ENCODE results near the gene ZNF138. TPM values are rescaled to one million over a fixed set of nuclear protein-coding genes. Genes with fewer than 3 reads are reported as not detected.

Gene ZNF138
- polyA plus RNA-seq, 1 donor, result 11.7 TPM

DNA sequence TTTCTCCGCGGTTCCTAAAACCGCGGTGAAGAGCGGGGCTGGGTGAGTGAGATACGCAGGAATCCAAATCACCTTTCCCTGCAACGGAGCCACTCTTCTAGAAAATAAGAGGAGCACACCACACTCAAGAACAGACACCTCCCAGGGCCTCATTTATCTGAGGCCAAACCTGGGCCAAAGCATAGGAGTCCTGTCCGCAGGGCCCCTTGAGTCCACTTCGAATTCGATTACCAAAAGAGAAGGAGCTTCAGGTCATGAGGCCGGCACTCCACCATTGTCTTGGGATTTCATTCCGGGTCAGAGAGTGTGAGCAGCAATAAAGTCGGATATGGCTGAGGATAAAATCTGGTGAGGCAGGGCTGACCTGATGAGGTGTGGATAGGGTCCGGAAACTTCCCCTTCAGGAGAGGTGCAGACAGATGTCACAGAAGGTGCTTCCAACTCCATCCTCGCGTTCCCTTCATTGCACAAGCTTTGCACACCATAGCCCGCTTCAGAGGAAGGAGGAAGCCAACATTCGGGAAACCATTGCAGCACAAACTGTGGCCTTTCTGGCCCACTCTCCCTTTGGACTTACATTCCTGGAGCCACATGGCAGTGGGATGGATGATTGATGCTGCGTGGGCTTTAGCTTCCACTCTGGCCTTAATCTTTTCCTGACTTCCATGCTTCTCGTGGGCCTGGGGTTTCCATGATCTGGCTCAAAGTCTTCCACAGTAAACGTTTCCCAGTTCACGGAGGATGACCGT is 81.6 kb downstream of the ZNF138 start:
- no peak for DNase-seq

DNA sequence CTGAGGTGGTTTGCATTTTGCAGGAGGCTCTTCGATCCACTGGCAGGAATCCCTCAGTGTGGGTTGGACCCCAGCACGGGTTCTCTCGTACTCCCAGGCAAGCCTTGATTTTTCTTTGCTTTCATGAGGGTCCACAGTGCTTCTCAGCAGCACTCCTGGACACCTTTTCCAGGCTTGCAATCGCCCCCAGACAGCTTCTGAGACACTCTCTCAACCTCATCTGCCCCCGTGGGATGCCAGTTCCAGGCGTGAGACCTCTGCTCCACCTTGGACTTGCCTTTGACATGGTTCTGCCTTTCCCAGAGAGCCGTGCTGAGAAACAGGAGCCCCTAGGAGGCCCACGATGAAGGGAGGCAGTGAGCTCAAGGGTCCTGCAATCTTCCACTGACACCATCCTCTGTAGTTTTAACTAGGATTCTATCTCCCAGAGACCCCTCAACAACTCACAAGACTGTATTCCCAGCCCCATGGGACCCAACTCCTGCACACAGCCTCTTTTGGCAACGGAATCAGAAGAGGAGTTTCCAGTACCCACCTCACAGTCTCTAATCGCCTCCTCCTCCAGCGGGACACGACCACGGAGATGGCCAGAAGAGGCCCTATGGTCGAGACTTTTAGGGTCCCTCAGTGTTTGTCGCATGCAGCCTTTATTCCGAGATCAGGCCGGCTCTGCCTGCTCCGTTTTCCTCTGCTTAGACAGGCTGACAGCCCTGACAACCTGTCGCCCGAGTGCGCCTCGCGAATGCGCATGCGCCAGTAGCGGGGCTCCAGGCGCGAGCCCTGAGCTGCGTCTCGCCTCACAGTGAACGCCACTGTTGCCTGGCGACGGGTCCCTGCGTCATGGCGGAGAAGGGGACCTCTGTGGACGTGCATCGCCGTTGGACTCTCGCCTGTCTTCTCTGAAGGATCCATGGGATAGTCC is 82.8 kb downstream of the ZNF138 start:
- DNase-seq, result peak; percentile 32

DNA sequence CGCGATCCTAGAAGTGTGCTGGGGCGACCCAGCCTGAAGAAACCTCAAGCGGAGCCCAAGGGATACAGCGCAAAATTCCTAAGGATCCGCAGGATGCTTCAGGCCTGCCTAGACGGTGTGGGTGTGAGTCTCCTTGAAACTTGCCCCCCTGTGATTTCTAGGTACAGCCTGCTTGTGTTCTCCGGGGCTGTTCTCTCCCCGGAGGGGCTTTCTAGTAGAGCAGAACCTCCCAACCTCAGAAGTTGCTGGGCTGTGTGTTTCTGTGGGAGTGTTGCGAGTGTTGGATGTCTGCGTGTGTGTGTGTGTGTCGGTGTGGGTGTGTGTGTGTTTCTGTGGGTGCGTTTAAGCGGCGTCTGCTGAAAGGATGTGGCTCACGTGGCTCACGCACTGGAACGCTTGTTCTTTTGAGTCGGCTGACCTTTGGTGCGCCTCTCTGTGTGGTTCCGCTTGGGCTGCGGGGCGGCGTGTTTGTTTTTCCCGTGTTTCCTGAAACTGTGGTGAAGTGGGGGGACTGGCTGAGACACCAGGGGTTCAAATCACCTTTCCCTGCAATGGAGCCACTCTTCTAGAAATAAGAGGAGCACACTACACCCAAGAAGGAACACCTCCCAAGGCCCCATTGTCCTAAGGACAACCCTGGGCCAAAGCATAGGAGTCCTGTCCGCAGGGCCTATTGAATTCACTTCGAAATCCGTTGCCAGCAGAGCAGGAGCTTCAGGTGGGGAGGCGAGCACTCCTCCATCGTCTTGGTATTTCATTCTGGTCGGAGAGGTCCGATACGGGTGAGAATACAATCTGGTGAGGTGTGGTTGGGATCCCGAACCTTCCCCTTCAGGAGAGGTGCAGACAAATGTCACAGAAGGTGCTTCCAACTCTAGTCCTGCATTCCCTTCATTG is 83.7 kb downstream of the ZNF138 start:
- no peak for DNase-seq

GRCh38 chr7:64878684-64879083 is 84.5 kb downstream of the ZNF138 start:
- no peak for DNase-seq

DNA sequence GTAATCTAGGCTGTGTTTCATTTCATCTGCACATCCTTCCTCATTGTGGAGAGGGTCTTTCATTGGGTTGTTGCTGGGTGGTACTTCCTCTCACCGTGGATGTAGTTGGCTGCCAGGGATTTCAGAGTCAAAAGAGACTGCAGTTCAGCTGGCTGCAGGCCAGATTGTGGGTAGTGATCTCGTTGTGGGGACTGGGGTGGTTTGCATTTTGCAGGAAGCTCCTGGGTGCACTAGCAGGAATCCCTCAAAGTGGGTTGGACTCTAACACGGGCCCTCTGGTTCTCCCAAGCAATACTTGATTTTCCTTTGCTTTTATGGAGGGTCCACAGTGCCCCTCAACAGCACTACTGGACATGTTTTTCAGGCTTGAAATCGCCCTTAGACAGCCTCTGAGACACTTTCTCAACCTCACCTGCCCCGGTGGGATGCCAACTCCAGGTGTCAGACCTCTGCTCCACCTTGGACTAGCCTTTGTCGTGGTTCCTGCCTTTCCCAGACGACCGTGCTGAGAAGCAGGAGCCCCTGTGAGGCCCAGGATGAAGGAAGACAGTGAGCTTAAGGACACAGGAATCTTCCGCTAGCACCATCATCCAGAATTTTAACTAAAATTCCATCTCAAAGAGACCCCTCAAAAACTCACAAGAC is 85.0 kb downstream of the ZNF138 start:
- DNase-seq, result no peak

DNA sequence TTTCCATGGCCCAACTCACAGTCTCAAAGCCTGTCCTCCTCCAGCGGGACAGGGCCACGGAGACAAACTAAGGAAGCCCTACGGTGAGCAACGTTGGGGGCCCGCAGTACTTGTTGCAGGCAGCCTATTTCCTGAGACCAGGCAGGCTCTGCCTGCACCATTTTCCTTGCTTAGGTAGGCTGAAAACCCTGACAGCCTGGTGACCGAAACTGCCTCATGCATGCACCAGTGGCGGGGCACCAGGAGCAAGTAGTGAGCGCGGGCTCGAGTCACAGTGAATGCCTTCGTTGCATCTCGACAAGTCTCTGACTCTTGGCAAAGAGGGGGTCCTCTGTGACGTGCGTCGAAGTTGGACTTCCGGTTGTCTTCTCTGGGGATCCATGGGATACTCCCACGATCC is 85.6 kb downstream of the ZNF138 start:
- no peak for DNase-seq

DNA sequence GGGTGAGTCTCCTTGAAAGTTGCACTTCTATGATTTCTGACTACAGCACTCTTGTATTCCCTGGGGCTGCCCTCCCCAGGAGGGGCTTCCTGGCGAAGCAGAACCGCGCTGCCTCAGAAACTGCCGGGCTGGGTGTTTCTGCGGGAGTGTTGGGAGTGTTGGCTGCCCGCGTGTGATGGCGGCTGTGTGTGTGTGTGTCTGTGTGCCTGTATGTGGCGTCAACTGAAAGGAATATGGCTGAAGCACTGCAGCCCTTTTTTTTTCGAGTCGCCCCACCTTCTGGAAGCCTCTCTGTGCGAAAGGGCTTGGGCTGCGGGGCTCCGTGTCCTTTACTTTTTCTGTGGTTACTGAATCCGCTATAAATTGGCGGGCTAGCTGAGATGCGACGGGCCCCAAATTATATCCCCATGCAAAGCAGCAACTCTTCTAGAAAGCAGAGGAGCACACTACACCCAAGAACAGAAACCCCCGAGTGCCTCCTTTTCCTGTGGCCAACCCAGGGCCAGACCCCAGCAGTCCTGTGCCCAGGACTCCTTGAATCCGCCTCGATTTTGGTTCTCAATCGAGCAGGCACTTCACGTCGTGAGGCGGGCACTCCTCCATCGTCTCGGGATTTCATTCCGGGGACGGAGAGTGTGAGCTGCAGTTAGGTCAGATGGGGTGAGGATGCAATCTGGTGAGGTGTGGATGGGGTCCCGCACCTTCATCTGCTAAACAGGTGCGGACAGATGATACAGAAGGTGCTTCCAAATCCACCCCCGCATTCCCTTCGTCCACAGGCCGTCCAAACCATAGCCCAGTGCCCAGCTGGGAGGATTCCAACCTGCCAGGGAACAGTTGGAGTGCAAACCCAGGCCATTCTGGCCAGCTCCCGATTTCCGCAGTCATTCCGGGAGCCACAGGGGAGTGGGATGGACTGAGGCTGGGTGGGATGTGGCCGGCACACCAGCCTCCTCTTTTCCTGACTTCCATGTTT is 86.4 kb downstream of the ZNF138 start:
- DNase-seq, result no peak

GRCh38 chr7:64881461-64882287 is 87.4 kb downstream of the ZNF138 start:
- DNase-seq, result no peak

DNA sequence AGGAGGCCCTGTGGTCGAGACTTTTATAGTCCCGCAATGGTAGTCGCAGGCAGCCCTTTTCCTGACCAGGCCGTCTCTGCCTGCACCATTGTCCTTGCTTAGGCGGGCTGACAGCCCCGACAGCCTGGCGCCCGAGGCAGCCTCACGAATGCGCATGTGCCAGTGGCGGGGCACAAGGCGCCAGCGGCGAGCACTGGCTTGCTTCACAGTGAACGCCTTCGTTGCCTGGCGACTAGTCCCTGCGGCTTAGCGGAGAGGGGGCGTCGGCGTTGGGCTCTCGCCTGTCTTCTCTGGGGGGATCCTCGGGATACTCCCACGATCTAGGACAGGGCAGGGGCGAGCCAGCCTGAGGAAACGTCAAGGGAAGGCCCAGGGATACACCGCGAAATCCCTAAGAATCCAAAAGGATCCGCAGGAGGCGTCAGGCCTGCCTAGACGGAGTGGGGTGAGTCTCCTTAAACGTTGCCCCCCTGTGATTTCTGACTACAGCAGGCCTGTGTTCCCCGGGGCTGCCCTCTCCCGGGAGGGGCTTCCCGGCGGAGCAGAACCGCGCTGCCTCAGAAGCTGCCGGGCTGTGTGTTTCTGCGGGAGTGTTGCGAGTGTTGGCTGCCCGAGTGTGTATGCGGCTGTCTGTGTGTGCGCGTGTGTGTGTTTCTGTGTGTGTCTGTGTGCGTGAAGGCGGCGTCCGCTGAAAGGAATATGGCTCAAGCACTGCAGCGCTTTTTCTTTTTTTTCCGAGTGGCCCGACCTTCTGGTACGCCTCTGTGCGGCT is 88.3 kb downstream of the ZNF138 start:
- peak; percentile 58 for DNase-seq

Other genes starting within 250 kb of the ZNF138 start
- 10.7 TPM for gene ZNF680, start 231.4 kb upstream of the ZNF138 start, polyA plus RNA-seq (ENCODE audit: insufficient read length)
- 3.9 TPM for gene ZNF107, start 128.3 kb upstream of the ZNF138 start, polyA plus RNA-seq (ENCODE audit: insufficient read length)
- gene ZNF273, start 108.8 kb downstream of the ZNF138 start, polyA plus RNA-seq (ENCODE audit: insufficient read length), result 5.4 TPM
- gene ZNF117, start 196.6 kb downstream of the ZNF138 start, polyA plus RNA-seq (ENCODE audit: insufficient read length), result 14.6 TPM
- 15.5 TPM for gene ERV3-1, start 212.3 kb downstream of the ZNF138 start, polyA plus RNA-seq (ENCODE audit: insufficient read length)

Measured in hindlimb muscle (tissue), 1 donor.